ENCODE data around the gene DNAH7. TPM values are rescaled to one million over a fixed set of nuclear protein-coding genes. Genes with fewer than 3 reads are reported as not detected.

Gene DNAH7
- total and polyA plus RNA-seq, 2 donors (not counting 1 experiment from before 2014, with no cell fraction given) = 0.01 to 0.05 TPM

Other genes starting within 250 kb of the DNAH7 start
- 249 and 261 TPM in 2 replicates for gene STK17B, start 102.7 kb upstream of the DNAH7 start, total RNA-seq
- gene STK17B, start 102.7 kb upstream of the DNAH7 start, polyA plus RNA-seq = 120 and 192 TPM in 2 replicates